SK-N-SH (cell line): ENCODE results near the gene SAMD8. TPM values are rescaled to one million over a fixed set of nuclear protein-coding genes. Genes with fewer than 3 reads are reported as not detected.
"Not testable (repeated sequence)": the region's sequence is repeated elsewhere in the genome, so short reads cannot be mapped to it uniquely, and the experiment has no call there.

Experiments used
- CTCF ChIA-PET: fragments of 300-600, 350-600 bp; formaldehyde crosslinking; extraction: SDS; loops from one replicate; lab custom pipeline; 2021; lab: Yijun Ruan, JAX
- POLR2A ChIA-PET: fragments of 350-600 bp; sonication (Branson Sonifier 250); formaldehyde crosslinking; extraction: SDS; loops from one replicate; lab custom pipeline; 2020; ENCODE audit warnings: antibody characterized with exemption, inconsistent platforms; lab: Yijun Ruan, JAX
- DNase-seq: peaks from one replicate; pipeline ENCODE4 v3.0.0; 2012
- H2AFZ ChIP-seq: fragments of 200-600 bp; sonication (generic); 2 replicates; pipeline ENCODE4 v1.8.1; 2016; ENCODE audit warnings: antibody characterized with exemption, mild to moderate bottlenecking, low read depth
- H3F3A ChIP-seq: fragments of 200-600 bp; sonication (generic); replicated peaks from 2 replicates; pipeline ENCODE3; 2016; ENCODE audit warnings: antibody characterized with exemption, mild to moderate bottlenecking; ENCODE audit not compliant: insufficient read depth
- H3K27ac ChIP-seq, 2 experiments: fragments of 200-500 bp in 1 of 2; fragments of 200-600 bp in 1 of 2; sonication (Bioruptor generic) in 1 of 2; sonication (generic), shearing (Covaris generic) in 1 of 2; 2 replicates each; pipeline versions ENCODE4 v1.5.1 to v1.6.1; 2014 to 2016; ENCODE audit warnings: low read depth in 2 of 2, inconsistent platforms in 1 of 2, low read length in 1 of 2, mild to moderate bottlenecking in 1 of 2, mixed read lengths in 1 of 2
- H3K27me3 ChIP-seq: fragments of 200-600 bp; sonication (generic), shearing (Covaris generic); 2 replicates; pipeline ENCODE4 v1.6.1; 2016; ENCODE audit warnings: mixed run types; ENCODE audit not compliant: insufficient read depth
- H3K36me3 ChIP-seq, 2 experiments: fragments of 200-500 bp in 1 of 2; fragments of 200-600 bp in 1 of 2; sonication (Bioruptor generic) in 1 of 2; sonication (generic) in 1 of 2; replicated peaks in 1 of 2; 2 replicates each; pipeline versions ENCODE3 to v1.5.1; 2014 to 2016; ENCODE audit warnings: low read length in 1 of 2, mild to moderate bottlenecking in 1 of 2; ENCODE audit not compliant: insufficient read depth in 2 of 2, control insufficient read depth in 1 of 2
- H3K4me1 ChIP-seq, 2 experiments: fragments of 200-500 bp in 1 of 2; fragments of 200-600 bp in 1 of 2; sonication (Bioruptor generic) in 1 of 2; sonication (generic), shearing (Covaris generic) in 1 of 2; 2 replicates each; pipeline versions ENCODE4 v1.5.1 to v1.6.1; 2014 to 2016; ENCODE audit warnings: low read depth in 1 of 2, low read length in 1 of 2, mixed run types in 1 of 2; ENCODE audit not compliant: insufficient read depth in 2 of 2, control insufficient read depth in 1 of 2
- H3K4me2 ChIP-seq: fragments of 200-600 bp; sonication (generic), shearing (Covaris generic); 2 replicates; pipeline ENCODE4 v1.6.1; 2017; ENCODE audit warnings: mixed run types
- H3K4me3 ChIP-seq, 2 experiments: fragments of 200-500 bp in 1 of 2; fragments of 200-600 bp in 1 of 2; sonication (Bioruptor generic) in 1 of 2; sonication (generic), shearing (Covaris generic) in 1 of 2; 2 replicates each; pipeline versions ENCODE4 v1.5.1 to v1.8.1; 2014 to 2016; ENCODE audit warnings: low read depth in 2 of 2, inconsistent platforms in 1 of 2, low read length in 1 of 2, mild to moderate bottlenecking in 1 of 2, mixed read lengths in 1 of 2, moderate library complexity in 1 of 2
- H3K79me2 ChIP-seq: fragments of 200-600 bp; sonication (generic); 2 replicates; pipeline ENCODE4 v1.8.1; 2017; ENCODE audit warnings: mild to moderate bottlenecking; ENCODE audit not compliant: insufficient read depth
- H3K9ac ChIP-seq: fragments of 200-600 bp; sonication (generic); 2 replicates; pipeline ENCODE4 v1.6.1; 2017; ENCODE audit warnings: mixed run types
- H3K9me2 ChIP-seq: fragments of 200-600 bp; sonication (generic); 2 replicates; pipeline ENCODE4 v1.6.1; 2017; ENCODE audit warnings: mixed run types
- H3K9me3 ChIP-seq: fragments of 200-600 bp; sonication (generic); 2 replicates; pipeline ENCODE4 v1.6.1; 2017; ENCODE audit warnings: mixed run types, mild to moderate bottlenecking, moderate library complexity
- H4K20me1 ChIP-seq: fragments of 200-600 bp; sonication (generic); 2 replicates; pipeline ENCODE4 v1.6.1; 2017; ENCODE audit warnings: mild to moderate bottlenecking, mixed run types; ENCODE audit not compliant: insufficient read depth
- EZH2phosphoT487 ChIP-seq: fragments of 200-600 bp; sonication (generic); IDR thresholded peaks from 2 replicates; pipeline ENCODE4 v1.6.1; 2017; ENCODE audit warnings: low read depth, mixed run types, mild to moderate bottlenecking, antibody characterized with exemption, moderate library complexity, borderline replicate concordance
- FOXJ3 ChIP-seq: sonication (generic); formaldehyde crosslinking; IDR thresholded peaks from 2 replicates; pipeline ENCODE4 v1.5.1; 2020; ENCODE audit warnings: mild to moderate bottlenecking, missing genetic modification reagents
- GATA2 ChIP-seq: sonication (generic); formaldehyde crosslinking; IDR thresholded peaks from 2 replicates; pipeline ENCODE4 v1.5.0; 2020; ENCODE audit warnings: mild to moderate bottlenecking, missing genetic modification reagents
- JUND ChIP-seq: IDR thresholded peaks from 2 replicates; pipeline ENCODE4 v1.4.0; 2012
- NFIC ChIP-seq: IDR thresholded peaks from 2 replicates; pipeline ENCODE4 v1.4.0; 2012; ENCODE audit warnings: borderline replicate concordance
- RAD21 ChIP-seq: IDR thresholded peaks from 2 replicates; pipeline ENCODE4 v1.6.1; 2012; ENCODE audit warnings: mild to moderate bottlenecking, low read length
- RFX5 ChIP-seq: IDR thresholded peaks from 2 replicates; pipeline ENCODE4 v1.6.1; 2012; ENCODE audit warnings: mild to moderate bottlenecking, improper control_type of control experiment, low read length
- RXRA ChIP-seq: IDR thresholded peaks from 2 replicates; pipeline ENCODE4 v1.4.0; 2012; ENCODE audit warnings: low read depth, mild to moderate bottlenecking, borderline replicate concordance
- YY1 ChIP-seq: IDR thresholded peaks from 2 replicates; pipeline ENCODE4 v1.4.0; 2012; ENCODE audit warnings: low read depth, mild to moderate bottlenecking
- WGBS: methylation state at CpG from one replicate; pipeline ENCODE4 v1.1.6; 2017; ENCODE audit warnings: low lambda C conversion rate; 5-methylcytosine and 5-hydroxymethylcytosine counted together
- polyA plus RNA-seq, 3 experiments: library from polyadenylated mRNA; depleted of rRNA; stranded (reverse); fragments of >200 nt; gene quantifications; 2 replicates each; pipeline ENCODE4 v1.2.3, GENCODE V29; 2012
- TF ChIP-seq, protein P1 (sequence below): fragments of 150-350 bp; IDR thresholded peaks from 2 replicates; pipeline ENCODE4 v1.6.1; 2016; ENCODE audit warnings: mild to moderate bottlenecking, low read depth, low read length

Gene SAMD8
- polyA plus RNA-seq, 1 of the 3 experiments (the other 2 are of a cell fraction), result 9.7 TPM

DNA sequence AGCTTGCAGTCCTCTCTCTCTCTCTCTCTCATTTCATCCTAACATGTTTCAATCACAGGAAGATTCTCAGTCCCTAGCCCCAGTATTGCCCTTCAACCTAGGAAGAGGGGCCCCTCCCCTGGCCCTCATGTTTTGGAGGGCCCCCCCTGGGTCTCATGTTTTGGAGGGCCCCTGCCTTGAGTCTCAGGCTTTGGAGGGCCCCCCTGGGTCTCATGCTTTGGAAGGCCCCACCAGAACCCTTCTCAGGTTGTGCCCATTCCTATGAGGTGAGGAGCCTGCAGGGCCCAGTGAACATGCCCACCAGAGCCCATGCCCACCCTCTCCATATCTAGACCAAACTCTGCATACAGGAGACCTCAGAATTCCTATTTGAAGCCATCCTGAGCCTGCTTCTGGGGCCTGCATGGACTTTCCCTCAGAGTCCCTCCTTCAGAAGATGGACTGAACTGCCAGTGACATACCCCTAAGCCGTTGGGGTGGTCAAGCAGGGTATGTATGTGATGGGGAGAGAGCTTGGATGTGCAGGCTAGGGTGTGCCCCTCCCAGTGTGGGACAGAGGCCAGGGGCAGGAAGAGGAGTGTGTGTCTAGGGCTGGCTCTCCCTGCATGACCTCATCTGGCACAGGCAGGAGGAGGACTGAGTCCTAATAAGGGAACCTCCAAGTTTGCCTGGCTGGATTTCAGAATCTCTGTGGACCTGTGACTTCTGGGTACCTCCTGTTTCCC lies 91.0 kb downstream of the SAMD8 start:
- Histone ChIP-seq H3K9me2 (no peaks in the 10 kb centered on the region), H3K4me2 (0 out of 2 replicates have a peak overlapping the region, but pooled peaks have one; percentile 13), H4K20me1 (no peaks in the 10 kb centered on the region), H3K36me3 (no peaks in the 10 kb centered on the region), H3K9ac (no peak overlapping the region), H2AFZ (no peak overlapping the region), H3K27ac (no peak overlapping the region), H3K4me1 (peaks cover 0 to 9% of the 10 kb centered on the region in 2 experiments; a peak in 2 of 4 replicates), H3K27me3 (no peaks in the 10 kb centered on the region), H3F3A (peaks cover 3% of the 10 kb centered on the region), H3K79me2 (no peaks in the 10 kb centered on the region), H3K9me3 (no peaks in the 10 kb centered on the region), H3K4me3 (no peak overlapping the region)
- 50% methylated on average over 1 of the region's 1 CpG for WGBS
- ChIA-PET POLR2A (no interaction called here), CTCF (interaction anchor here (1.2 to 1.9 kb wide), 2 partner anchors 14 to 28 kb away, joined by 4 to 5 read pairs; no protein-coding TSS in a partner anchor)
- TF ChIP-seq JUND (no peak), NFIC (no peak), EZH2phosphoT487 (no peak), YY1 (no peak), RFX5 (no peak), GATA2 (CRISPR knock-in tag) (no peak), FOXJ3 (CRISPR knock-in tag) (no peak), RXRA (no peak), RAD21 (no peak)
- TF ChIP-seq, protein P1, sequence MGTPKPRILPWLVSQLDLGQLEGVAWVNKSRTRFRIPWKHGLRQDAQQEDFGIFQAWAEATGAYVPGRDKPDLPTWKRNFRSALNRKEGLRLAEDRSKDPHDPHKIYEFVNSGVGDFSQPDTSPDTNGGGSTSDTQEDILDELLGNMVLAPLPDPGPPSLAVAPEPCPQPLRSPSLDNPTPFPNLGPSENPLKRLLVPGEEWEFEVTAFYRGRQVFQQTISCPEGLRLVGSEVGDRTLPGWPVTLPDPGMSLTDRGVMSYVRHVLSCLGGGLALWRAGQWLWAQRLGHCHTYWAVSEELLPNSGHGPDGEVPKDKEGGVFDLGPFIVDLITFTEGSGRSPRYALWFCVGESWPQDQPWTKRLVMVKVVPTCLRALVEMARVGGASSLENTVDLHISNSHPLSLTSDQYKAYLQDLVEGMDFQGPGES, result no peak
- no peak for DNase-seq

- H3K36me3 ChIP-seq, H3K27ac ChIP-seq, H3K9me3 ChIP-seq, H3K27me3 ChIP-seq, H3K4me3 ChIP-seq, H4K20me1 ChIP-seq, H3K79me2 ChIP-seq, DNase-seq, H3K9ac ChIP-seq, H3K9me2 ChIP-seq, H3K4me1 ChIP-seq, H3F3A ChIP-seq, POLR2A ChIA-PET, H2AFZ ChIP-seq: not testable (repeated sequence)
- WGBS, result 83% methylated on average over 11 of the region's 11 CpGs
- H3K4me2 ChIP-seq, result 0 out of 2 replicates have a peak overlapping the region, but pooled peaks have one; percentile 13
- CTCF ChIA-PET, result interaction anchor here (1.7 kb wide), 1 partner anchor 32 kb away, joined by 5 read pairs; the partner anchor contains the start of gene COMTD1
Measured at GRCh38 chr10:75203046-75203620, 91.7 kb downstream of the SAMD8 start.
